GM13977 (cell line): Measurements from ENCODE around the gene CRHR1.
A peak's percentile ranks its signal among the peaks of the same experiment; 100 is the strongest.

ENCODE experiments used
- DNase-seq: peaks from one replicate; pipeline ENCODE4 v3.0.0; 2012; ENCODE audit warnings: low spot score
- CTCF ChIP-seq: IDR thresholded peaks from 2 replicates; pipeline ENCODE4 v1.5.1; 2012; ENCODE audit warnings: mild to moderate bottlenecking, control low read depth; ENCODE audit not compliant: insufficient read depth; ENCODE audit errors: extremely low read depth, missing control alignments
- in situ Hi-C: fragments of 300-500 bp; cut with MboI; formaldehyde crosslinking; loops from one replicate; pipeline ENCODE4 v1.12.0; 2022; ENCODE audit warnings: low sequenced_read_pairs, low pct_unique_long_range_greater_than_20kb, mixed read lengths, inconsistent platforms; ENCODE audit not compliant: unreplicated experiment

The CRHR1 gene

GRCh38 chr17:45784293-45784740 lies at the start of gene CRHR1:
TSS of gene CRHR1 (plus strand) at chr17:45784320. CDS start at chr17:45784545, 225 bp downstream.
- DNase-seq = peak; percentile 54
- no peak for TF ChIP-seq CTCF
- in situ Hi-C loops = no loop called here

- TF ChIP-seq CTCF = no peak
- in situ Hi-C loops = no loop called here
- DNase-seq = no peak
Measured at GRCh38 chr17:45734598-45734997, 49.5 kb upstream of the CRHR1 start.

- no peak for TF ChIP-seq CTCF
- in situ Hi-C loops = no loop called here
- DNase-seq = no peak
Measured at GRCh38 chr17:45735488-45735887, 48.6 kb upstream of the CRHR1 start.

GRCh38 chr17:45739786-45740185 lies 44.3 kb upstream of the CRHR1 start:
- TF ChIP-seq CTCF = no peak
- no peak for DNase-seq
- in situ Hi-C loops = no loop called here

GRCh38 chr17:45740553-45741330 lies 43.4 kb upstream of the CRHR1 start:
- no peak for TF ChIP-seq CTCF
- in situ Hi-C loops = no loop called here
- peak; percentile 50 for DNase-seq

GRCh38 chr17:45742251-45742650 lies 41.9 kb upstream of the CRHR1 start:
- DNase-seq = no peak
- in situ Hi-C loops = no loop called here
- TF ChIP-seq CTCF = no peak
